ENCODE data around the gene ARMC9.

- TF ChIP-seq, protein P1, sequence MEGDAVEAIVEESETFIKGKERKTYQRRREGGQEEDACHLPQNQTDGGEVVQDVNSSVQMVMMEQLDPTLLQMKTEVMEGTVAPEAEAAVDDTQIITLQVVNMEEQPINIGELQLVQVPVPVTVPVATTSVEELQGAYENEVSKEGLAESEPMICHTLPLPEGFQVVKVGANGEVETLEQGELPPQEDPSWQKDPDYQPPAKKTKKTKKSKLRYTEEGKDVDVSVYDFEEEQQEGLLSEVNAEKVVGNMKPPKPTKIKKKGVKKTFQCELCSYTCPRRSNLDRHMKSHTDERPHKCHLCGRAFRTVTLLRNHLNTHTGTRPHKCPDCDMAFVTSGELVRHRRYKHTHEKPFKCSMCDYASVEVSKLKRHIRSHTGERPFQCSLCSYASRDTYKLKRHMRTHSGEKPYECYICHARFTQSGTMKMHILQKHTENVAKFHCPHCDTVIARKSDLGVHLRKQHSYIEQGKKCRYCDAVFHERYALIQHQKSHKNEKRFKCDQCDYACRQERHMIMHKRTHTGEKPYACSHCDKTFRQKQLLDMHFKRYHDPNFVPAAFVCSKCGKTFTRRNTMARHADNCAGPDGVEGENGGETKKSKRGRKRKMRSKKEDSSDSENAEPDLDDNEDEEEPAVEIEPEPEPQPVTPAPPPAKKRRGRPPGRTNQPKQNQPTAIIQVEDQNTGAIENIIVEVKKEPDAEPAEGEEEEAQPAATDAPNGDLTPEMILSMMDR (IDR thresholded peaks at IDR 0.05), result no peak
- TF ChIP-seq POLR2A (IDR thresholded peaks at IDR 0.05) (no peak), POLR2AphosphoS5 (IDR thresholded peaks at IDR 0.05) (no peak)
These were observed 4.7 kb downstream of the ARMC9 start for GRCh38 chr2:231203087-231203486.

Data from suprapubic skin (tissue), 4 donors.